ENCODE measurements around the gene OR51D1.

DNA sequence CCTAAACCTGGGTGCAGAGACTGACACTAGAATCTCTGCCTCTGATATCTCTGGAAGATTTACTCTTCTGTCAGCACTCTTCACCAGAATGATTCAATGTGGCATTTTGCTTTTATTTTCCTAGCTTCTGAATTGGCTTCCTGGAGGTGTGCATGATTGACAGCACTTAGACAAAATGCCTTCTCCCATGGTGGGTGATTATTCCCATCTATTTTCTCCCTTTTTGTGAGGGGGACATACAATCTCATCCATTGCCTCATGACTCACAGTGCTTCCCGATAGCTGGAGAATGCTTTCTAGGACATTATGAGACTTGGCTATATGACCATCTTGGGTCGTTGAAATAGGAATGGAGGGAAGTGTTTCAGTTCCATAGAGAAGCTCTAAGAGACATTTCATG is 25.3 kb upstream of the OR51D1 start:
- no peak for TF ChIP-seq EZH2 (IDR thresholded peaks at IDR 0.05; ENCODE audit: insufficient read depth, poor library complexity, severe bottlenecking)
- no peak for TF ChIP-seq EZH2phosphoT487 (IDR thresholded peaks at IDR 0.05; ENCODE audit: insufficient read depth, low read depth)
